Adipocyte (in vitro differentiated cells): ENCODE results near the gene IQGAP3.

ENCODE experiments used
- DNase-seq: peaks from one replicate; pipeline ENCODE4 v3.0.0-alpha.2; 2015; ENCODE audit warnings: low read depth
- H3K27me3 ChIP-seq: replicated peaks from 2 replicates; pipeline ENCODE4 v1.7.0; 2013; ENCODE audit warnings: mild to moderate bottlenecking, low read length, moderate library complexity; ENCODE audit not compliant: control insufficient read depth, insufficient read depth
- H3K36me3 ChIP-seq: 2 replicates; pipeline ENCODE4 v1.7.0; 2013; ENCODE audit warnings: low read length, mild to moderate bottlenecking, moderate library complexity; ENCODE audit not compliant: control insufficient read depth, insufficient read depth, severe bottlenecking
- H3K4me1 ChIP-seq: 2 replicates; pipeline ENCODE4 v1.7.0; 2013; ENCODE audit warnings: mild to moderate bottlenecking, low read length, moderate library complexity; ENCODE audit not compliant: control insufficient read depth, insufficient read depth
- H3K4me3 ChIP-seq: 2 replicates; pipeline ENCODE4 v1.7.0; 2013; ENCODE audit warnings: mild to moderate bottlenecking, low read length, moderate library complexity
- H3K9ac ChIP-seq: 2 replicates; pipeline ENCODE4 v1.7.0; 2013; ENCODE audit warnings: mild to moderate bottlenecking, low read length, moderate library complexity
- H3K9me3 ChIP-seq: 2 replicates; pipeline ENCODE4 v1.7.0; 2013; ENCODE audit warnings: mild to moderate bottlenecking, low read length, moderate library complexity; ENCODE audit not compliant: control insufficient read depth

Gene IQGAP3

GRCh38 chr1:156499194-156499841 lies 73.0 kb downstream of the IQGAP3 start:
- Histone ChIP-seq H3K9ac (peak overlapping the region; percentile 98), H3K4me1 (peaks cover 75% of the 10 kb centered on the region), H3K36me3 (peaks cover 6% of the 10 kb centered on the region), H3K9me3 (no peaks in the 10 kb centered on the region), H3K4me3 (peak overlapping the region; percentile 93), H3K27me3 (no peaks in the 10 kb centered on the region)
- DNase-seq = peak; percentile 52

DNA sequence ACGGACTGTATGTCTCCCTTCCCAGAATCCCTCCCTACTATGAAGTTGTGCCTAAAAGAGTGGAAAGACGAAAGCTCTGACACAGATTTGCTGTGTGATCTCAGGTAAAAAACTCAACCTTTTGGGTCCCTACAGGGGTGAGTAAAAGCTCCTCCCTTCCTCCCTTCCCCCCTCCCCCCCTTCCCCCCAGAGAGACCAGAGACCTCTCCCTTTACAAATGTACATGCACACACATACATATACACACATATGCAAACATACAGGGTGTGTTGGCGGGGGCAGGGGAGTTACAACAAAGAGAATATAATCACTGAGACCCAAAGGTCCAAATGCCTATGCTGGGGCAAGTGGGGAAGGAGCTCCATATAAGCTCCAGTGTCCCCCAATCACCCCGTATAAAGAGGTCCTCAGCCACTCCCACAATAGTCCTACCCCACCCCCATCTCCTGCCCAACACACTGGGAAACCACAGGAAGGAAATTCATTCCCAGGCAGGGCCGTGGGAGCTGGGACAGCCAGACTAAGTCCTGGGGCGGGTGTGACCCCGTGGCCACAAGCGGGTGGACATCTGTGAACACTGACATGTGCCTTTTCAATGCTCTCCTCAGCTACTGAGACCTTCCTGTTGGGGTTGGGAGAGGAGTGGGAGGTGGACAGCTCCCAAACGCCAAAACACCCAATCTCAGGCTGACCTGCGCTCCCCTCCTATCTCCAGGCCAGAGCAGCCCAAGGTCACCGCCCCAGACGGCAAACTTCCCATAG lies 73.8 kb downstream of the IQGAP3 start:
- Histone ChIP-seq H3K27me3 (no peaks in the 10 kb centered on the region), H3K36me3 (peaks cover 6% of the 10 kb centered on the region), H3K9ac (peak overlapping the region; percentile 98), H3K4me1 (peaks cover 75% of the 10 kb centered on the region), H3K4me3 (peak overlapping the region; percentile 93), H3K9me3 (no peaks in the 10 kb centered on the region)
- peak; percentile 61 for DNase-seq

DNA sequence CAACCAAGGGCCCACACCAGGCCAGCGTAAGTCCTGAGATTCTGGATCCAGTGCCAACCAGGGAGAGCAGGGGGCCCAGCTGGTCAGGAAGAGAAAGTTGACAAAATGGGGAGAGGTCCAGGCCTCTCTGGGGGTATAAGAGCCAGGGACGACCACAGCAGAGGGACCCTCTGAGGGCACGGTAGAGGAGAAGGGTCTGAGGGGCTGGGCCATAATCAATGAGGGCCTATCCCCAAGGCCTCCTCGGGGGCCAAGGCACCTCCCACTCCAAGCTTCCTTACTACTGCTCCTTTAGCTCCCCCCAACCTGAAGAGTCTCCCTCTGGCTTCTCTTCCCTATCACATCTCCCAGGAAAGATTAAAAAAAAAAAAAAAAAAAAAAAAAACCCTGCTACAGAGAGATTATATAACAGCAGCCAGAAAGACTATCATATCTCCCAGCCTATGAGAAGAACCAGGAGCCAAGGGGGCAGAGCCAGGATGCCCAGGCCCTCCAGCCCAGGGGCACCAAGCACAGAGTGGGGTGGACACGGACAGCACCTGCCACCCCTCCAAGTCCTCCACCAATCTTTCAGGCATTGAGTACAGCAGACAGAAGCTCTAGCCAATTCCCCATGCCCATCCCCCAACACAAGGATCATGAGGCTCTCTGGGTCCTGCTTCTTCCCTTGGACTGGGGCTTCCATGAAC lies 74.5 kb downstream of the IQGAP3 start:
- peak overlapping the region; percentile 93 for H3K4me3 ChIP-seq
- H3K9ac ChIP-seq = no peak overlapping the region
- no peaks in the 10 kb centered on the region for H3K9me3 ChIP-seq
- H3K27me3 ChIP-seq = no peaks in the 10 kb centered on the region
- no peak for DNase-seq
- H3K36me3 ChIP-seq = peaks cover 6% of the 10 kb centered on the region
- peaks cover 75% of the 10 kb centered on the region for H3K4me1 ChIP-seq

DNA sequence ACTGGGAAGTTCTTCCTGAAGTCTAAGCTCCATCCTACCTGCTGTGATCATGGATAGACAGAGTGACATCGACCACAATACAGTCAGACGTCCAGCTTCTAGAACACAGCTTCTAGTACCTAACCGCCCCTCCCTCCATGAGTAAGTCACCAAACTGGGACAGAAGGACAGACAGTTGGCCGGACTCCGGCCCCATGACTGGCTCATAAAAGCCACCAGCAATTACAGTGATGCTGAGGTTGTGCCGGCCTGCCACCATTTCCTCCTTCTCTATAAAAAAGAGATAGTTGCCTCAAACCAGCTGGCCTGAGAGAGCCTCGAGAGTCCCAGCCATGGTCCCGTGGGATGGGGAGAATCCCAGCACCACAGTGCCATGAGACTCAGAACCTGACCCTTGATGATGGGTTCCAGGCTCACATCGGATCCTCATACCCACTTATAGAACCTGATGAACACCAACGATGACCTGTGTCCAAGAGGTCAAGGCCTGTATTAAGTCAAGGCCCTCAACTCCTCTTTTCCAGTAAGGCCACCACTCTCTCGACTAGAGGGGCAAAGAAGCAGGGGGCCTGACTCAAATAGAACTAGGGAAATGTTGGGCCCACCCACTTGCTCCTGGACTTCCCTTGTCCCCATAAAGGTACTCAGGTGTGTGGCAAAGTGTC lies 75.2 kb downstream of the IQGAP3 start:
- Histone ChIP-seq H3K36me3 (peaks cover 6% of the 10 kb centered on the region), H3K4me3 (peak overlapping the region; percentile 57), H3K27me3 (no peaks in the 10 kb centered on the region), H3K9ac (peak overlapping the region; percentile 24), H3K4me1 (peaks cover 75% of the 10 kb centered on the region), H3K9me3 (no peaks in the 10 kb centered on the region)
- no peak for DNase-seq

- Histone ChIP-seq H3K4me3 (peak overlapping the region; percentile 57), H3K4me1 (peaks cover 76% of the 10 kb centered on the region), H3K36me3 (peaks cover 6% of the 10 kb centered on the region), H3K9me3 (no peaks in the 10 kb centered on the region), H3K9ac (peak overlapping the region; percentile 24), H3K27me3 (no peaks in the 10 kb centered on the region)
- peak; percentile 35 for DNase-seq
Observed at GRCh38 chr1:156496211-156496761, 76.1 kb downstream of the IQGAP3 start.

DNA sequence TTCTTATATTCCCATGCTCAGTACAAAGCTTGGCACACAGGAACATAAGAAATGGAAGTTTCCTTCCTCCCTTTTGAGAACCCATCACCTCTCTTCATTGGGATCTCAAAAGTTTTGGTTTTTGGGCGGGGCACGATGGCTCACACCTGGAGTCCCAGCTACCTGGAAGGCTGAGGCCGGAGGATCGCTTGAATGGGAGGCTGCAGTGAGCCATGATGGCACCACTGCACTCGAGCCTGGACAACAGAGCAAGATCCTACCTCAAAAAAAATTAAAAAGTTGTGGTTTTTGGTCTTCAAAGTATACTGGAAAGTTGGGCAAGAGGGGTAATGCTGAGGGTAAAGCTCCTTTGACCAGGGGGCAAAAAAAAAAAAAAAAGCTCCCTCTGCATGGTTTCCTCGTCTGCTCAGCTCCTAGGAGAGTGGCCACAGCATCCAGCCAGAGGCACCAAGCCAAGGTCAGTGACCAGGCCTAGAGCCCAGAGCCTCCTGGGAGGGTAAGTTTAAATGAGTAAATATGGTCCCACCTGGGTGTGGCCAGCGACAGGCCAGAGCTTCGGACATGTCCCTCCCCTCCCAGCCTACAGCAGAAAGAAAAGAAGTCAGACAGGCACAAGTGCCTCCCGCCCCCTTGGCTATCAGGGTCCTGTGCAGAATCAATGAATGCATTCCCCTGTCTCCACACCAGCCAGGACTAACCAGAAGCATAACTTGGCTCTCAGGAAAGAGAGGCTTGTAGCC lies 76.8 kb downstream of the IQGAP3 start:
- H3K36me3 ChIP-seq = peaks cover 6% of the 10 kb centered on the region
- no peak for DNase-seq
- H3K9me3 ChIP-seq = no peaks in the 10 kb centered on the region
- H3K27me3 ChIP-seq = no peaks in the 10 kb centered on the region
- H3K4me3 ChIP-seq = peak overlapping the region; percentile 57
- peak overlapping the region; percentile 12 for H3K9ac ChIP-seq
- peaks cover 83% of the 10 kb centered on the region for H3K4me1 ChIP-seq

DNA sequence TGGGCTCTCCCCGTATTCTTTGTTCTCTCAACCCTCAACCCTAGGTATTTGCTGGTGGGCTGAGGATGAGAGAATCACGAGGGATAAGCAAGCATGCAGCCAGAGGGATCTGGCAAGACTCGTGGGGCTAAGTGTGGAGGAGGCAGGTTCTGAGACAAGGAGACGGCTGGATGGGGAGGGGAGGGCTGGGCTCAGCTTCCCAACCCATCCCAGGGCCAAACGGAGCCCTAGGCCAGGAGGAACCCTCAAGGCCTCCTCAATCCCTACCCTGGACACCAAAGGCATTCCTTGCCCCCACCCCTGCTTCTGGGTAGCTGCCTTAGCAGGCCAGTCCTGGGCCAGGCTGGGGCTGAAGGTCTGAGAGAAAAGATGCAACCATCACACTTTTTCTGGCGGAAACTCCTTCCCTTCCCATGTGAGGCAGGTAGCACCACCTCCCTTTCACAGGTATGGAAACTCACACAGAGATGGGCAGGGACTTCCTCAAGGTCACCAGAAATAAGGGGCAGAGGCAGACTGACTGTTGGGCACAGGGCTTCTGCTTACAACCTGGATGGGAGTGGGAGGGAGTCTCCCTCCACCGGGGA lies 78.0 kb downstream of the IQGAP3 start:
- no peak overlapping the region for H3K4me3 ChIP-seq
- no peaks in the 10 kb centered on the region for H3K9me3 ChIP-seq
- no peaks in the 10 kb centered on the region for H3K27me3 ChIP-seq
- DNase-seq = no peak
- peaks cover 94% of the 10 kb centered on the region for H3K4me1 ChIP-seq
- peaks cover 6% of the 10 kb centered on the region for H3K36me3 ChIP-seq
- H3K9ac ChIP-seq = no peak overlapping the region

GRCh38 chr1:156493742-156494141 lies 78.6 kb downstream of the IQGAP3 start:
- H3K36me3 ChIP-seq = peaks cover 6% of the 10 kb centered on the region
- no peak for DNase-seq
- no peaks in the 10 kb centered on the region for H3K27me3 ChIP-seq
- no peak overlapping the region for H3K4me3 ChIP-seq
- H3K4me1 ChIP-seq = peaks cover 98% of the 10 kb centered on the region
- H3K9me3 ChIP-seq = no peaks in the 10 kb centered on the region
- H3K9ac ChIP-seq = no peak overlapping the region

GRCh38 chr1:156493154-156493631 lies 79.2 kb downstream of the IQGAP3 start:
- H3K4me3 ChIP-seq = peak overlapping the region; percentile 24
- no peaks in the 10 kb centered on the region for H3K9me3 ChIP-seq
- H3K36me3 ChIP-seq = peaks cover 9% of the 10 kb centered on the region
- peak overlapping the region; percentile 14 for H3K9ac ChIP-seq
- peaks cover 97% of the 10 kb centered on the region for H3K4me1 ChIP-seq
- no peaks in the 10 kb centered on the region for H3K27me3 ChIP-seq
- DNase-seq = no peak

GRCh38 chr1:156492591-156493080 lies 79.7 kb downstream of the IQGAP3 start:
- Histone ChIP-seq H3K4me3 (peak overlapping the region; percentile 24), H3K27me3 (no peaks in the 10 kb centered on the region), H3K4me1 (peaks cover 92% of the 10 kb centered on the region), H3K9ac (peak overlapping the region; percentile 14), H3K9me3 (no peaks in the 10 kb centered on the region), H3K36me3 (peaks cover 10% of the 10 kb centered on the region)
- no peak for DNase-seq
